NCI-H748 (cell line): Measurements from ENCODE around the gene ELMO1.

Source experiments
- DNase-seq: peaks from one replicate; lab custom pipeline; 2025; ENCODE audit not compliant: unreplicated experiment; lab: John Stamatoyannopoulos, UW

The ELMO1 gene

GRCh38 chr7:36965625-36966024 is 483.0 kb downstream of the ELMO1 start:
- no peak for DNase-seq

- no peak for DNase-seq
These were observed 484.4 kb downstream of the ELMO1 start for GRCh38 chr7:36964297-36964696.

- DNase-seq = no peak
These were observed 486.3 kb downstream of the ELMO1 start for GRCh38 chr7:36962367-36962766.

GRCh38 chr7:36961693-36962092 is 487.0 kb downstream of the ELMO1 start:
- DNase-seq = no peak

- DNase-seq = no peak
These were observed 487.6 kb downstream of the ELMO1 start for GRCh38 chr7:36961097-36961496.

- DNase-seq = no peak
These were observed 488.6 kb downstream of the ELMO1 start for GRCh38 chr7:36960105-36960504.

- DNase-seq = peak; percentile 74
These were observed 490.4 kb downstream of the ELMO1 start for GRCh38 chr7:36958111-36958733.

- no peak for DNase-seq
These were observed 491.0 kb downstream of the ELMO1 start for GRCh38 chr7:36957620-36958019.

- DNase-seq = no peak
These were observed 491.9 kb downstream of the ELMO1 start for GRCh38 chr7:36956814-36957213.

GRCh38 chr7:36955456-36956129 is 493.1 kb downstream of the ELMO1 start:
- no peak for DNase-seq

- no peak for DNase-seq
These were observed 497.4 kb downstream of the ELMO1 start for GRCh38 chr7:36951257-36951697.

GRCh38 chr7:36949711-36950600 is 498.7 kb downstream of the ELMO1 start:
- DNase-seq = peak; percentile 74

- DNase-seq = no peak
These were observed 502.3 kb downstream of the ELMO1 start for GRCh38 chr7:36946401-36946739.

- peak; percentile 98 for DNase-seq
These were observed 502.9 kb downstream of the ELMO1 start for GRCh38 chr7:36945612-36946400.

- peak; percentile 68 for DNase-seq
These were observed 503.8 kb downstream of the ELMO1 start for GRCh38 chr7:36944838-36945237.

GRCh38 chr7:36943591-36944435 is 504.9 kb downstream of the ELMO1 start:
- DNase-seq = no peak

- DNase-seq = no peak
These were observed 505.7 kb downstream of the ELMO1 start for GRCh38 chr7:36942955-36943354.

- no peak for DNase-seq
These were observed 506.1 kb downstream of the ELMO1 start for GRCh38 chr7:36942541-36942940.

- DNase-seq = no peak
These were observed 506.6 kb downstream of the ELMO1 start for GRCh38 chr7:36942025-36942424.

- no peak for DNase-seq
These were observed 507.3 kb downstream of the ELMO1 start for GRCh38 chr7:36941359-36941758.
